ENCODE results near the gene POLG. TPM values are rescaled to one million over a fixed set of nuclear protein-coding genes. Genes with fewer than 3 reads are reported as not detected.
A peak's percentile ranks its signal among the peaks of the same experiment; 100 is the strongest.

POLG gene
- total RNA-seq, 1 experiment from 2014 or later, result 83.5 TPM

- H3K27me3 ChIP-seq (ENCODE audit: low read length), result peaks cover 47% of the 10 kb centered on the region
Observed at GRCh38 chr15:89362203-89363101, 27.8 kb upstream of the POLG start.

DNA sequence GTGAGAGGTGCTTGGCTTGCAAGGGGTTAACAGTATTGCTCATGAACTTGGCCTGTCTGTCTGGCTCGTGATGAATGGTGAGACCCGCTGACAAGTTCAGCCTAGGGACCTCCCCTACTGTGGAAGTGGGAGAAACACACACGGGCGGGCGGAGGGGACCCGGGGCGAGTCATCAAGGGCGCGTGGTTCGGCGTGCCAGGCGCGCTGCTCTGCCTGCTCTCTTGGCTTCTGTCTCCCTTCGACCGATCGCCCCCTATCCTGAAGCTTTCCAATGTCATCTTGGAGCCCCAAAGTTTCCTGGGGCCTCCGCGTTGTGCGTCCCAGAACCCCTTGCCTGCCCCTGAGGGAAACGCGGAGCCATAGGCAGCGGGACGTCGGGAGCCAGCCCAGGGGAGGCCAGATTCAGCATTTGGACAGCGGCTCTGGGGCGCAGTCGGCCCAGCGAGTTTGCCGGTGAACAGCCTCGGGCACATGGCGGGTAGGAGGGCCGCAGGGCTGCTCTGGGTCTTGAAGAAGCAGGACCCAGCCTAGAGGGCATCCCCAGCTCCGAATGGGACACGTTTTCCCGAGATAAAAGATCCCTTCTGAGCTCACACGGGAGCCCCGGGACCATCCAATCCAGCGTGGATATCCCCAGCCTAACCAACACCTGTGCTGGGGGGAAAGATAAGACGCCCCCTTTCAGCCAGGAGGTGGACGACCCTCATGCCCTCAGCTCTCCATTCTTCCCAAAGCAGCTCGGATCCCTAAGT is 27.0 kb upstream of the POLG start:
- DNase-seq (peak; percentile 57), ATAC-seq (peak; percentile 48)
- Histone ChIP-seq H2AFZ (ENCODE audit: low read length) (no peak overlapping the region), H3K4me1 (ENCODE audit: insufficient read depth, low read length) (0 out of 2 replicates have a peak, but pooled peaks cover 3% of the 10 kb centered on the region), H3K9me2 (replicated peaks; ENCODE audit: low read length) (no peaks in the 10 kb centered on the region), H3K36me3 (ENCODE audit: low read depth, low read length) (no peaks in the 10 kb centered on the region), H3K9me3 (ENCODE audit: low read length) (no peaks in the 10 kb centered on the region), H3F3A (ENCODE audit: low read length, unreplicated experiment) (no peaks in the 10 kb centered on the region), H3K9ac (ENCODE audit: low read length) (no peak overlapping the region), H4K20me1 (ENCODE audit: low read length) (no peaks in the 10 kb centered on the region), H3K27me3 (ENCODE audit: low read length) (peaks cover 45% of the 10 kb centered on the region), H3K27ac (ENCODE audit: low read length) (no peak overlapping the region), H3K79me2 (ENCODE audit: low read length) (no peaks in the 10 kb centered on the region), H3K4me2 (ENCODE audit: low read length) (no peak overlapping the region), H3K4me3 (ENCODE audit: low read length) (no peak overlapping the region)
- BruUV-seq (replicated peaks), result no TSS peak
- CTCF ChIA-PET, result no interaction called here
- POLR2A ChIA-PET (ENCODE audit: unreplicated experiment), result interaction anchor here (0.6 kb wide), 1 partner anchor 190 kb away, joined by 3 read pairs; no protein-coding TSS in a partner anchor
- intact Hi-C loops (cut with micrococcal nuclease), result no loop called here
- TF ChIP-seq CTCF (conservative IDR thresholded peaks at IDR 0.05; ENCODE audit: low read depth, low read length) (no peak), EZH2phosphoT487 (IDR thresholded peaks at IDR 0.05; ENCODE audit: borderline replicate concordance, low read length) (no peak), EZH2 (IDR thresholded peaks at IDR 0.05; ENCODE audit: low read length, unreplicated experiment) (no peak)

More at GRCh38 chr15:89362203-89363101, 27.8 kb upstream of the POLG start:
- no peak overlapping the region for H3K4me3 ChIP-seq (ENCODE audit: low read length)
- BruUV-seq (replicated peaks), result no TSS peak
- no peaks in the 10 kb centered on the region for H3F3A ChIP-seq (ENCODE audit: low read length, unreplicated experiment)
- no peak for DNase-seq
- ChIA-PET POLR2A (ENCODE audit: unreplicated experiment) (interaction anchor here (0.6 kb wide), 1 partner anchor 191 kb away, joined by 3 read pairs; no protein-coding TSS in a partner anchor), CTCF (no interaction called here)
- H3K27ac ChIP-seq (ENCODE audit: low read length), result no peak overlapping the region
- intact Hi-C loops (cut with micrococcal nuclease), result no loop called here
- H3K9ac ChIP-seq (ENCODE audit: low read length), result no peak overlapping the region
- no peak overlapping the region for H2AFZ ChIP-seq (ENCODE audit: low read length)
- no peaks in the 10 kb centered on the region for H3K9me3 ChIP-seq (ENCODE audit: low read length)
- no peaks in the 10 kb centered on the region for H3K79me2 ChIP-seq (ENCODE audit: low read length)
- H3K4me1 ChIP-seq (ENCODE audit: insufficient read depth, low read length), result 0 out of 2 replicates have a peak, but pooled peaks cover 3% of the 10 kb centered on the region
- no peak for ATAC-seq
- no peaks in the 10 kb centered on the region for H4K20me1 ChIP-seq (ENCODE audit: low read length)
- H3K36me3 ChIP-seq (ENCODE audit: low read depth, low read length), result no peaks in the 10 kb centered on the region
- no peak for TF ChIP-seq EZH2phosphoT487 (IDR thresholded peaks at IDR 0.05; ENCODE audit: borderline replicate concordance, low read length)
- TF ChIP-seq EZH2 (IDR thresholded peaks at IDR 0.05; ENCODE audit: low read length, unreplicated experiment), result no peak
- TF ChIP-seq CTCF (conservative IDR thresholded peaks at IDR 0.05; ENCODE audit: low read depth, low read length), result no peak
- H3K4me2 ChIP-seq (ENCODE audit: low read length), result no peak overlapping the region
- H3K9me2 ChIP-seq (replicated peaks; ENCODE audit: low read length), result no peaks in the 10 kb centered on the region

Measured in PC-3 (cell line).